Fibroblast of lung (primary cell): ENCODE data around the gene LZTR1. TPM values are rescaled to one million over a fixed set of nuclear protein-coding genes. Genes with fewer than 3 reads are reported as not detected.

ENCODE experiments used
- DNase-seq, 2 donors: peaks; one replicate each; pipeline versions ENCODE4 v3.0.0 to v3.0.0-alpha.2; 2010; ENCODE audit warnings: low read depth in 2 of 2
- H2AFZ ChIP-seq: 2 replicates; pipeline ENCODE4 v1.5.1; 2012; ENCODE audit warnings: low read length, control low read depth, inconsistent platforms
- H3K27ac ChIP-seq: 2 replicates; pipeline ENCODE4 v1.5.1; 2011; ENCODE audit warnings: low read length, control low read depth; ENCODE audit not compliant: insufficient read depth
- H3K27me3 ChIP-seq: 2 replicates; pipeline ENCODE4 v1.5.1; 2011; ENCODE audit warnings: mild to moderate bottlenecking, low read length; ENCODE audit not compliant: control insufficient read depth, insufficient read depth
- H3K36me3 ChIP-seq: 2 replicates; pipeline ENCODE4 v1.5.1; 2011; ENCODE audit warnings: low read length; ENCODE audit not compliant: control insufficient read depth, insufficient read depth
- H3K4me1 ChIP-seq: 2 replicates; pipeline ENCODE4 v1.5.1; 2011; ENCODE audit warnings: low read length; ENCODE audit not compliant: control insufficient read depth, insufficient read depth; ENCODE audit errors: extremely low read depth
- H3K4me2 ChIP-seq: 2 replicates; pipeline ENCODE4 v1.5.1; 2011; ENCODE audit warnings: low read length, control low read depth; ENCODE audit not compliant: insufficient read depth; ENCODE audit errors: extremely low read depth
- H3K4me3 ChIP-seq, 4 experiments: fragments of 200-600 bp in 1 of 4; sonication (generic) in 1 of 4; replicated peaks in 1 of 4; 2 replicates each; pipeline ENCODE4 v1.5.1; 2011 to 2016; ENCODE audit warnings: low read length in 4 of 4, low read depth in 3 of 4, mild to moderate bottlenecking in 3 of 4, control low read depth in 2 of 4, inconsistent platforms in 1 of 4, mixed read lengths in 1 of 4; ENCODE audit not compliant: insufficient read depth in 1 of 4; ENCODE audit errors: control extremely low read depth in 1 of 4
- H3K79me2 ChIP-seq: 2 replicates; pipeline ENCODE4 v1.5.1; 2012; ENCODE audit warnings: mild to moderate bottlenecking, low read length, inconsistent platforms; ENCODE audit not compliant: control insufficient read depth, insufficient read depth
- H3K9ac ChIP-seq: 2 replicates; pipeline ENCODE4 v1.5.1; 2011; ENCODE audit warnings: mild to moderate bottlenecking, low read length, control low read depth; ENCODE audit not compliant: insufficient read depth
- H3K9me3 ChIP-seq: 2 replicates; pipeline ENCODE4 v1.5.1; 2012; ENCODE audit warnings: low read depth, low read length; ENCODE audit not compliant: control insufficient read depth, insufficient read depth
- H4K20me1 ChIP-seq: 2 replicates; pipeline ENCODE4 v1.5.1; 2011; ENCODE audit warnings: low read length; ENCODE audit not compliant: control insufficient read depth, insufficient read depth; ENCODE audit errors: extremely low read depth
- CTCF ChIP-seq, 2 donors: IDR thresholded peaks in 1 of 2; conservative IDR thresholded peaks in 1 of 2; 1 replicate in 1 of 2; 2 replicates in 1 of 2; pipeline ENCODE4 v1.5.1; 2011 to 2012; ENCODE audit warnings: low read length in 2 of 2, control low read depth in 1 of 2, inconsistent platforms in 1 of 2, low read depth in 1 of 2, mild to moderate bottlenecking in 1 of 2
- EZH2 ChIP-seq: IDR thresholded peaks from 2 replicates; pipeline ENCODE4 v1.5.1; 2012; ENCODE audit warnings: low read length, control low read depth, mild to moderate bottlenecking; ENCODE audit errors: missing control alignments
- polyA plus RNA-seq, 2 donors: library from polyadenylated mRNA; depleted of rRNA in 1 of 2; stranded (reverse) in 1 of 2; unstranded in 1 of 2; fragments of >200 nt; gene quantifications; 2 replicates each; pipeline ENCODE4 v1.2.1, GENCODE V29; 2011 to 2012; ENCODE audit warnings: missing spikeins in 1 of 2
- total RNA-seq: library from RNA; depleted of rRNA; stranded (reverse); fragments of >200 nt; gene quantifications from 2 replicates; pipeline ENCODE4 v1.2.1, GENCODE V29; 2014

LZTR1 gene
- total and polyA plus RNA-seq, 2 donors (not counting 1 experiment from before 2014, with no cell fraction given) = 27.4 to 75.8 TPM

- no peak overlapping the region for H3K9ac ChIP-seq
- no peaks in the 10 kb centered on the region for H3K4me1 ChIP-seq
- no peaks in the 10 kb centered on the region for H3K79me2 ChIP-seq
- H3K27me3 ChIP-seq = no peaks in the 10 kb centered on the region
- H3K27ac ChIP-seq = no peak overlapping the region
- no peaks in the 10 kb centered on the region for H3K36me3 ChIP-seq
- H2AFZ ChIP-seq = no peak overlapping the region
- no peak overlapping the region for H3K4me3 ChIP-seq
- TF ChIP-seq EZH2 = no peak
- no peak for TF ChIP-seq CTCF (conservative IDR thresholded peaks at IDR 0.05 in 1 of 2, IDR thresholded peaks at IDR 0.05 in 1 of 2; ENCODE audit: low read depth in 1 of 2, low read length in 2 of 2)
- DNase-seq = no peak
- no peaks in the 10 kb centered on the region for H3K9me3 ChIP-seq
- no peaks in the 10 kb centered on the region for H4K20me1 ChIP-seq
- H3K4me2 ChIP-seq = no peak overlapping the region
Observed at GRCh38 chr22:20972933-20973577, 9.0 kb upstream of the LZTR1 start.

- Histone ChIP-seq H3K4me1 (no peaks in the 10 kb centered on the region), H3K9ac (no peak overlapping the region), H3K79me2 (no peaks in the 10 kb centered on the region), H3K27me3 (no peaks in the 10 kb centered on the region), H2AFZ (no peak overlapping the region), H3K27ac (no peak overlapping the region), H3K9me3 (peaks cover under 1% of the 10 kb centered on the region), H3K36me3 (no peaks in the 10 kb centered on the region), H3K4me2 (no peak overlapping the region), H4K20me1 (no peaks in the 10 kb centered on the region), H3K4me3 (no peak overlapping the region)
- DNase-seq = no peak
- TF ChIP-seq EZH2 (no peak), CTCF (conservative IDR thresholded peaks at IDR 0.05 in 1 of 2, IDR thresholded peaks at IDR 0.05 in 1 of 2; ENCODE audit: low read depth in 1 of 2, low read length in 2 of 2) (no peak)
Observed at GRCh38 chr22:20973634-20974286, 8.3 kb upstream of the LZTR1 start.

GRCh38 chr22:20974336-20974955 lies 7.7 kb upstream of the LZTR1 start:
- Histone ChIP-seq H3K4me1 (no peaks in the 10 kb centered on the region), H3K9ac (no peak overlapping the region), H3K36me3 (no peaks in the 10 kb centered on the region), H4K20me1 (no peaks in the 10 kb centered on the region), H3K9me3 (peaks cover 2% of the 10 kb centered on the region), H3K4me3 (no peak overlapping the region), H3K4me2 (no peak overlapping the region), H2AFZ (no peak overlapping the region), H3K79me2 (no peaks in the 10 kb centered on the region), H3K27me3 (no peaks in the 10 kb centered on the region), H3K27ac (no peak overlapping the region)
- TF ChIP-seq CTCF (conservative IDR thresholded peaks at IDR 0.05 in 1 of 2, IDR thresholded peaks at IDR 0.05 in 1 of 2; ENCODE audit: low read depth in 1 of 2, low read length in 2 of 2) = no peak
- no peak for DNase-seq
